ENCODE data around the gene DTNBP1.

DNA sequence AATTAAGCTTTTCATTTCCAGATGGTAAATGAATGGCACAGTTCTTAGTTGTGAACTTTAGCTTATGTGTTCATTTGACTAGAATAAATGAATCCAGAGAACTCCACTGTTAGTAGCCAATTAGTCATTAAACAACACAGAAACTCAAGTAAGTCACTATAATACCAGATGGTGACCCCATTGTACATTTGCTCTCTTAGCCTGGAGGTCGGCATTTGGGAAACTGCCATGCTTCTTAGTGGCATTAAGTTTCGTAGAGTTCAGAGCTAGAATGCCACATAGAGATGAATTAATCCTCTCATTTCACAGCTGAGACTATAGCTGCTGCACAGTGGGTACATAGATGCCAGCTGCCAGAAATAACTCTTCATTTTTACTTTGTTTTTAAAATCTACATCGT lies 10.8 kb upstream of the DTNBP1 start:
- TF ChIP-seq CTCF (IDR thresholded peaks at IDR 0.05) = no peak
- TF ChIP-seq POLR2A (IDR thresholded peaks at IDR 0.05) = no peak

Measured in adrenal gland (tissue), 5 donors.